Natural killer cell treated with Interleukin-12 subunit alpha and Interleukin-12 subunit beta and Interleukin-15 and Interleukin-18, amount 100 ng/mL, for 72 hours (primary cell): ENCODE data around the gene PTPN20. TPM values are rescaled to one million over a fixed set of nuclear protein-coding genes. Genes with fewer than 3 reads are reported as not detected.

Experiments
- ATAC-seq, 2 donors: fragments of 150-1000 bp; cut with Tn5 transposase in 1 of 2; sonication (Bioruptor Pico), chemical (Tn5 transposase) in 1 of 2; 2 replicates each; pipeline ENCODE4 v1.10.0; 2021
- DNase-seq: peaks from one replicate; pipeline ENCODE4 v3.0.0; 2022; ENCODE audit warnings: low spot score
- H3K27ac Mint-ChIP-seq, 2 donors: 1 replicate in 1 of 2; 2 replicates in 1 of 2; pipeline ENCODE4 v1.8.0; 2022; ENCODE audit warnings: mixed read lengths in 2 of 2, mild to moderate bottlenecking in 1 of 2, moderate library complexity in 1 of 2
- H3K27me3 Mint-ChIP-seq, 2 donors: 1 replicate in 1 of 2; 2 replicates in 1 of 2; pipeline ENCODE4 v1.8.0; 2022; ENCODE audit warnings: mixed read lengths in 2 of 2
- H3K36me3 Mint-ChIP-seq: one replicate; pipeline ENCODE4 v1.8.0; 2022; ENCODE audit warnings: mixed read lengths
- H3K4me1 Mint-ChIP-seq, 2 donors: 1 replicate in 1 of 2; 2 replicates in 1 of 2; pipeline ENCODE4 v1.8.0; 2022; ENCODE audit warnings: low read depth in 2 of 2, mixed read lengths in 2 of 2, mild to moderate bottlenecking in 1 of 2
- H3K4me3 Mint-ChIP-seq: one replicate; pipeline ENCODE4 v1.8.0; 2022; ENCODE audit warnings: mixed read lengths
- H3K9me3 Mint-ChIP-seq: 2 replicates; pipeline ENCODE4 v1.8.0; 2022; ENCODE audit warnings: mixed read lengths
- total RNA-seq, 2 donors: library from RNA; stranded (reverse); gene quantifications; one replicate each; pipeline ENCODE4 v1.2.3, GENCODE V29; 2022

PTPN20 gene
- total RNA-seq, 2 donors from 2014 or later = 0.67 TPM; not detected in 1

DNA sequence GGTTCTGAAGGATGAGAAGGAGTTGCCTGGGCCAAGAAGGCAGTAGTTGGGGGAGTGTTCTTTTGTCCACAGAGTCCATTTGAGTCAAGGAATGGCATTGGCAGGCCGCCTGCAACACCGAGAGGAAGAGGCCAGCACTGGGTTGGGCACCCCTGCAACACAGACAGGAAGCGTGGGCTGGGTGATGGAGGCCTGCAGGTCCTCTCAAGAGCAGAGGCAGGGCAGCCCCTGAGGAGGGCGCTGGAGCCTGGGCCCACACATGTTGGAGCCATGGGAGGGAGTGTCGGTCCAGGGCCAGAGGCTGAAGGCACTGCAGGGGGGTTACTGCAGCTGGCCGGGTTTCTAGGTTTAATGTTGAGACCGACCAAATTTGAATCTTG, 137.3 kb downstream of the PTPN20 start:
- H3K4me3 Mint-ChIP-seq = no peak overlapping the region
- ATAC-seq = no peak
- H3K27ac Mint-ChIP-seq = no peak overlapping the region
- peaks cover 0 to 7% of the 10 kb centered on the region in 2 donors for H3K4me1 Mint-ChIP-seq
- no peaks in the 10 kb centered on the region for H3K27me3 Mint-ChIP-seq
- H3K9me3 Mint-ChIP-seq = no peaks in the 10 kb centered on the region
- no peaks in the 10 kb centered on the region for H3K36me3 Mint-ChIP-seq
- DNase-seq = no peak

DNA sequence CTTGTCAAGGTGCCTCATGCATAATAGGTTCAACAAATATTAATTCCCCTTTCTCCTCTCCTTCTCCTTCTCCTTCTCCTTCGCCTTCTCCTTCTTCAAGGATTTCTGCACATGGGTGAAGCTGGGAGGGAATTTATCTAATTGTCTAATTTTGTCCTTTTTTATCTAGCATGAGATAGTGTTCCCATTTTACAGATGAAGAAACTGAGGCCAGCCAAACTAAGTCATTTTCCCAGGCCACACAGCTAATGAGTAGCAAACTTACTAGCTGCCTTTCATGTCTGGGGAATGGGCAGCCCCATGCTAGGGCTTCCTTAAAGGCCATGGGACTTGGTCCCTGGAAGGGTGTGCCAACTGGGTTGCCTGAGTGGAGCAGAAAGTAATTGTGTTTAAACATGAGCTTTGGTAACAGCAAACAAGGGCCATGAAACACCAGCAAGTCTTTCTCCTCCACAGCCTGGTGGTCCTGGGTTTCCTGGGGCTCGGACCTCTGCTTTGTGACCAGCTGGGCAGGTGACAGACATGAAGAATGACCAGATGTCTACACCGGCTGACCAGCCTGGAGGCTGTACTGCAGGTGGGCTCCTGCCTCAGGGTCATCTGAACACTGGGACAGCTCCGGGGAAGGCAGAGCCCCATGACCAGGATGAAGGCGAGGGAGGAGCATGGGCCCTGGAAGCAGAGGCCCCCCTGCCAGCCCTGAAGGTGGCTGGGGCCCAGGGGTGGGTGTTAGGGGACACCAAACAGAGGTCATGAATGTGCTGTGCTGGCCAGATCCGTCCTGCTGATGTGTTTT, 138.0 kb downstream of the PTPN20 start:
- Mint-ChIP-seq H3K4me3 (no peak overlapping the region), H3K36me3 (no peaks in the 10 kb centered on the region), H3K9me3 (no peaks in the 10 kb centered on the region), H3K27me3 (no peaks in the 10 kb centered on the region), H3K4me1 (peaks cover 0 to 7% of the 10 kb centered on the region in 2 donors), H3K27ac (no peak overlapping the region)
- no peak for DNase-seq
- no peak for ATAC-seq

DNA sequence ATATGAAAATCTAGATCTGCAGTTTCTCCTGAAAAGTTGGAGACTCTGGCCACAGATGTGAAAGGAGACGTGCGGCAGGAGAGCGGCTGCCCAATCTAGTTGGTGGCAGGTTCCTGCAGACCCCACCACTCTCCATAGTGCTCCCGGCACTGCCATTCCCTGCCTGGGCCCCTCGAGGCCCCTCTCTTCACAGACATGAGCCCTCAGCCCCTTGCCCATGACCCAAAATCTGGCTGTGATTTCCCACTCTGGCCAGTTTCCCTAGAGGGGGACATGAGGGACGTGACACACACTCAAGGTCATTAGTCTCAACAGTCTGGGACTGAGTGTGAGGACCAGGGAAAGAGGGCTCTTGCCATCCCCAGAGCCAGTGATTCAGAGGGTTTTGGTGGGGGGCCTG, 138.7 kb downstream of the PTPN20 start:
- no peak for ATAC-seq
- H3K36me3 Mint-ChIP-seq = no peaks in the 10 kb centered on the region
- peaks cover 0 to 7% of the 10 kb centered on the region in 2 donors for H3K4me1 Mint-ChIP-seq
- DNase-seq = no peak
- no peaks in the 10 kb centered on the region for H3K27me3 Mint-ChIP-seq
- H3K4me3 Mint-ChIP-seq = no peak overlapping the region
- no peak overlapping the region for H3K27ac Mint-ChIP-seq
- H3K9me3 Mint-ChIP-seq = no peaks in the 10 kb centered on the region

DNA sequence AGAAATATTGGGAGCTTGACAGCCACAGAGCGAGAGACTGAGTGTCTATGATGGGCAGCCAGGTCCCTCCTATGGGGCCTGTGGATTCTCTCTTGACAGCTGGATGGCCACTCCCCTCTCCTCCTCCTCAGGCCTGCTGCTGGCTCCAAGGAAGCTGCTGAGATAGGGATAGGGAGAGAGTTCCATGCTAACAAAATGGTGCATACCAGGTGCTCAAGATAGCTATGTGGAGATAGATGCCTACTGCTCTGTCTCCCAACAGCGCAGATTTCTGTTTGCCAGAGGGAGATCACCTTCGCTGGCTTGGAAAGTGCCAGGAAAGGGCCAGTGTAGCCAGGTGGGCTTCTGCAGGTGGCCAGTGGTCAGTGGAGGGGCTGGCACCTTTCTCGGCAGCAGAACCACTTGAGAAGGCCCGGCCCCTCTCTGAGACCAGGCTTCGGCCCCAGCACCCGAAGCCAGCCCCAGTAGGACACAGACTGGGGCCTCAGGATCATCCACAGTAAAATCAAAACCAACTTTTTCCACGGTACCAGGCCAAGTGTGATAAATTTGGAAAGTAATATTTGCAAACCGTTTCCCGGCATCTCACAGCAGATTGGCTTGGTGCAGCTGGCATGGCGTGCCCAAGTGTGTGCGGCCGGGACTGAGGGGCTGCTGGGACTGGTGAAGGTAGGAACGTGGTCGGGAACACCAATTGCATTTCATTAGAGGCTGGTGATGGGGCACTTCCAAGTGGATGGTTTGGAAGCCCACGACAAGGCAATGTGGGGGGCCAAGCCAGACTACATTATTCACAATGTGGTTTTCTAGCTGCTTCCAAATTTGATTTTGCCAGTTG, 139.6 kb downstream of the PTPN20 start:
- H3K9me3 Mint-ChIP-seq = no peaks in the 10 kb centered on the region
- peaks cover 0 to 7% of the 10 kb centered on the region in 2 donors for H3K4me1 Mint-ChIP-seq
- DNase-seq (peak; percentile 49), ATAC-seq (peak in 1 of 2 donors; percentile 12)
- no peak overlapping the region for H3K27ac Mint-ChIP-seq
- H3K27me3 Mint-ChIP-seq = no peaks in the 10 kb centered on the region
- H3K36me3 Mint-ChIP-seq = no peaks in the 10 kb centered on the region
- no peak overlapping the region for H3K4me3 Mint-ChIP-seq

DNA sequence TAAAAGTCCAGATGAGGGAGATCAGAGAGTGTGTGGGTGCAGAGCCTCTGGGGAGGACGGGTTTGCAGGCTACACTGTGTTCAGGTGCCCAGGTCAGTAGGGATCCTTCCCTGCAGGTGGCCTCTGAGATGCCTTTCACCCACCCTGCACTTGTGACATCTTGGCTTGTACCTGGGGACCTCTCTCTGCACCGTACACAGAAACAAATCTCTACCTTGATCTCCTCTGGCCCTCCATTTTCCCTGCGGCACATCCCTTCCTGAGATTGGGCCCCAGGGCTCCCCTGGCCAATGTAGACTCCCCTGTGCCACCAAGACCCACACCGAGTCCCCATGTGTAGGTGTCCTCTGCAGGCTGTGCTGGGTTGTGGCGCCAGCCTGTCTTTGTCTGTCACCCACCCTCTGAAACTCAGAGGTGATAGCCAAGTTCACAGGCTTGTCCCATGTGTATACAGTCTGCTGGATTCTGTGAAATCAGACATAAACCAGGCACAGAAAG, 140.6 kb downstream of the PTPN20 start:
- Mint-ChIP-seq H3K4me3 (no peak overlapping the region), H3K27ac (no peak overlapping the region), H3K36me3 (no peaks in the 10 kb centered on the region), H3K9me3 (no peaks in the 10 kb centered on the region), H3K4me1 (peaks cover 0 to 7% of the 10 kb centered on the region in 2 donors), H3K27me3 (peaks cover 0 to 3% of the 10 kb centered on the region in 2 donors)
- no peak for ATAC-seq
- no peak for DNase-seq
